GM12878 (cell line): Measurements from ENCODE around the gene AKAP8. TPM values are rescaled to one million over a fixed set of nuclear protein-coding genes. Genes with fewer than 3 reads are reported as not detected.

Source experiments
- ATAC-seq: fragments of 200-7000 bp; cut with Tn5 transposase; 3 replicates; pipeline ENCODE4 v1.9.1; 2020; ENCODE audit warnings: mild to moderate bottlenecking, moderate library complexity
- BruUV-seq: library from RNA; stranded (reverse); fragments of 400-500 nt; replicated peaks from 2 replicates; lab custom pipeline; 2021; lab: Mats Ljungman, UMichigan
- CTCF ChIA-PET: fragments of 300-600 bp; sonication (Branson Sonifier 250); formaldehyde crosslinking; extraction: SDS; loops from one replicate; lab custom pipeline; 2021; ENCODE audit warnings: inconsistent platforms; lab: Yijun Ruan, JAX
- POLR2A ChIA-PET: fragments of 350-600 bp; formaldehyde crosslinking; extraction: SDS; loops from one replicate; lab custom pipeline; 2021; ENCODE audit warnings: inconsistent platforms; lab: Charles Lee
- RAD21 ChIA-PET: fragments of 300-600 bp; sonication (Branson Sonifier 250); formaldehyde crosslinking; loops from one replicate; lab custom pipeline; 2023; ENCODE audit warnings: antibody characterized with exemption; ENCODE audit not compliant: unreplicated experiment; lab: Charles Lee
- SMC1A ChIA-PET: fragments of 300-600 bp; sonication (Branson Sonifier 250); formaldehyde crosslinking; loops from one replicate; lab custom pipeline; 2023; ENCODE audit not compliant: unreplicated experiment, uncharacterized antibody; lab: Charles Lee
- DNase-seq: peaks from one replicate; pipeline ENCODE4 v3.0.0-alpha.2; 2011; ENCODE audit warnings: low read depth, low spot score
- FAIRE-seq: peaks from 3 replicates; lab custom pipeline; 2011; peaks lifted over from hg19 to GRCh38; lab: Jason Lieb, UNC
- H2AFZ ChIP-seq: 2 replicates; pipeline ENCODE4 v1.6.0; 2011; ENCODE audit warnings: low read depth, low read length, control low read depth; ENCODE audit not compliant: control insufficient read depth
- H3K27ac ChIP-seq: 2 replicates; pipeline ENCODE4 v1.5.1; 2011; ENCODE audit warnings: control low read depth; ENCODE audit not compliant: control insufficient read depth, insufficient read depth
- H3K27me3 ChIP-seq, 2 experiments: replicated peaks in 1 of 2; 2 replicates each; pipeline versions ENCODE4 v1.6.0 to v1.6.1; 2011; ENCODE audit warnings: low read length in 1 of 2; ENCODE audit not compliant: control insufficient read depth in 2 of 2, insufficient read depth in 2 of 2
- H3K36me3 ChIP-seq, 2 experiments: 2 replicates each; pipeline ENCODE4 v1.5.1; 2011; ENCODE audit warnings: low read length in 1 of 2; ENCODE audit not compliant: control insufficient read depth in 2 of 2, insufficient read depth in 2 of 2
- H3K4me1 ChIP-seq: 2 replicates; pipeline ENCODE4 v1.6.1; 2011; ENCODE audit warnings: mild to moderate bottlenecking, low read length, moderate library complexity, mixed read lengths; ENCODE audit not compliant: control insufficient read depth, insufficient read depth
- H3K4me2 ChIP-seq: 2 replicates; pipeline ENCODE4 v1.6.0; 2011; ENCODE audit warnings: control low read depth; ENCODE audit not compliant: control insufficient read depth, insufficient read depth
- H3K4me3 ChIP-seq: fragments of 200-600 bp; sonication (generic); 2 replicates; pipeline ENCODE4 v1.5.1; 2016
- H3K79me2 ChIP-seq: 2 replicates; pipeline ENCODE4 v1.6.0; 2011; ENCODE audit warnings: low read length; ENCODE audit not compliant: control insufficient read depth, insufficient read depth
- H3K9ac ChIP-seq: 2 replicates; pipeline ENCODE4 v1.8.0; 2011; ENCODE audit warnings: low read length, control low read depth, mixed read lengths; ENCODE audit not compliant: control insufficient read depth, insufficient read depth
- H3K9me3 ChIP-seq: replicated peaks from 3 replicates; pipeline ENCODE4 v1.5.1; 2011; ENCODE audit warnings: mild to moderate bottlenecking, low read length; ENCODE audit not compliant: control insufficient read depth, insufficient read depth
- H4K20me1 ChIP-seq: 2 replicates; pipeline ENCODE4 v1.6.0; 2011; ENCODE audit not compliant: control insufficient read depth, insufficient read depth
- HSF1 ChIP-seq: fragments of 150-350 bp; IDR thresholded peaks from 2 replicates; pipeline ENCODE4 v1.6.1; 2014; ENCODE audit warnings: mild to moderate bottlenecking, low read depth, low read length
- SPI1 ChIP-seq: IDR thresholded peaks from 2 replicates; pipeline ENCODE4 v1.6.1; 2011; ENCODE audit warnings: low read depth, mild to moderate bottlenecking, low read length, moderate library complexity, borderline replicate concordance; ENCODE audit not compliant: insufficient read depth
- STAT1 ChIP-seq: fragments of 450-650 bp; conservative IDR thresholded peaks from 2 replicates; pipeline ENCODE4 v1.6.1; 2014; ENCODE audit warnings: antibody characterized with exemption, mild to moderate bottlenecking
- SUZ12 ChIP-seq: fragments of 200-600 bp; sonication (generic); IDR thresholded peaks from one replicate; pipeline ENCODE4 v1.6.1; 2018; ENCODE audit warnings: antibody characterized with exemption, mild to moderate bottlenecking; ENCODE audit not compliant: unreplicated experiment
- TBL1XR1 ChIP-seq: IDR thresholded peaks from 2 replicates; pipeline ENCODE4 v1.6.1; 2012; ENCODE audit warnings: low read depth, low read length, improper control_type of control experiment
- WGBS: methylation state at CpG from one replicate; pipeline ENCODE4 v1.1.6; 2016; ENCODE audit warnings: low lambda C conversion rate; ENCODE audit not compliant: insufficient replicate concordance, insufficient coverage; ENCODE audit errors: missing lambda C conversion rate; 5-methylcytosine and 5-hydroxymethylcytosine counted together
- in situ Hi-C: fragments of 300-500 bp; cut with MboI; formaldehyde crosslinking; loops from 9 replicates; pipeline ENCODE4 v1.14.3; 2018; ENCODE audit warnings: mixed read lengths
- intact Hi-C: fragments of 100-400 bp; cut with micrococcal nuclease; formaldehyde crosslinking; loops from one replicate; pipeline ENCODE4 v1.14.2; 2022; ENCODE audit not compliant: unreplicated experiment
- polyA plus RNA-seq, 11 experiments: library from polyadenylated mRNA; depleted of rRNA in 4 of 11; unstranded in 6 of 11; stranded (reverse) in 5 of 11; fragments of >200 nt; fragmentation: Nextera tagmentation in 4 of 11; fragmentation: Illumina TruSeq in 1 of 11; extraction: Ambion mirVana in 4 of 11; extraction: Trizol in 1 of 11; gene quantifications; 1 replicate in 1 of 11; 2 replicates in 10 of 11; pipeline versions ENCODE4 v1.2.1 to v1.2.3, GENCODE V29; 2011 to 2016; ENCODE audit warnings: inconsistent platforms in 2 of 11, missing spikeins in 2 of 11, low read depth in 1 of 11
- total RNA-seq, 4 experiments: library from RNA; depleted of rRNA in 3 of 4; stranded (reverse); fragments of >200 nt in 3 of 4; fragmentation: Illumina TruSeq in 1 of 4; extraction: Trizol in 1 of 4; gene quantifications; 2 replicates each; pipeline versions ENCODE4 v1.2.1 to v1.2.3, GENCODE V29; 2013 to 2021

AKAP8 gene
- total and polyA plus RNA-seq, 10 of the 15 experiments (the other 5 are each of a cell fraction or from before 2014, with no cell fraction given), result 5.3 to 57.7 (median 20.6) TPM

GRCh38 chr19:15427350-15427700 lies 47.7 kb upstream of the AKAP8 start:
- intact Hi-C loops (no loop called here), in situ Hi-C loops (loop anchor here (5.0 kb wide), 1 partner anchor 130 kb away; no protein-coding TSS in a partner anchor)
- WGBS, result 98% methylated on average over 25 of the region's 25 CpGs
- no TSS peak for BruUV-seq
- no peak overlapping the region for H3K4me3 ChIP-seq
- ChIA-PET SMC1A (no interaction called here), RAD21 (no interaction called here), POLR2A (no interaction called here), CTCF (no interaction called here)
- no peak overlapping the region for H3K9ac ChIP-seq
- peaks cover 14 to 45% of the 10 kb centered on the region in 2 experiments for H3K36me3 ChIP-seq
- no peaks in the 10 kb centered on the region for H3K27me3 ChIP-seq
- no peak overlapping the region for H3K4me2 ChIP-seq
- ATAC-seq, result no peak
- H3K9me3 ChIP-seq, result no peaks in the 10 kb centered on the region; the same call in 2 of the 3 replicates
- no peak for FAIRE-seq
- H4K20me1 ChIP-seq, result no peaks in the 10 kb centered on the region
- H3K79me2 ChIP-seq, result peaks cover 28% of the 10 kb centered on the region
- no peak overlapping the region for H2AFZ ChIP-seq
- H3K27ac ChIP-seq, result no peak overlapping the region
- peaks cover 10% of the 10 kb centered on the region for H3K4me1 ChIP-seq
- DNase-seq, result no peak
- TF ChIP-seq SPI1, result no peak
- TF ChIP-seq HSF1, result no peak
- no peak for TF ChIP-seq STAT1
- no peak for TF ChIP-seq SUZ12
- no peak for TF ChIP-seq TBL1XR1
